ENCODE results near the gene TWF1. TPM values are rescaled to one million over a fixed set of nuclear protein-coding genes. Genes with fewer than 3 reads are reported as not detected.

The TWF1 gene
- total RNA-seq, 2 donors from 2014 or later = 18.8 to 45.4 TPM

DNA sequence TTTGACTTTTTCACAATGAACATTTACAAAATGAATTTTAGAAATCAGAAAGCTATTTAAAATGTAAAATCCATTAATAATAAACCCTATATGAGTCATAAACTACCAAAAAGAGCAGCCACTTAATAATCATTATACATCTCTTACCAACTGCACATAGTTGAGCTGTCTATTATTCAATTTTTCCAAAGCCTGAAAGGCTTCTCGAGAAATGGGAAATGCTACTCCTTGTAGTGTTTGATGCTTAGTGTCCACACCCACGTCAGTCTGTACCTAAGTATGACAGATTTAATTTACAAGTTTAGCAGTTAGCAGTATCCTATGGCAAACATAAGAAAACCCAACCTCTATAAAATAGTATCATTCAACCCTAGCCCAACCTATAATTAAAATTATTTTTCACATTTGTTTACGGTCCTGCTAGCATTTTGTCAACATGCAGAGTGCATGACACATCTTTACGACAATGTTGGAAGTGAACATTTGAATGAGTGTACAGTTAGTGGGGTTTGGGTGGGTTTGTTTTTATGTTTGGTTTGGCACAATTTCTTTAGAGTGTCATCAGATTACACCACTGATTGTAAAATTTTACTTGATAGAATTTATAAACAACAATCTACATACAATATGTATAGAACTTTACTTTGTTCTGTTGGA lies 8.4 kb downstream of the TWF1 start:
- Histone ChIP-seq H3K4me3 (no peak overlapping the region), H3K4me1 (peaks cover 4% of the 10 kb centered on the region), H3K27ac (no peak overlapping the region), H3K9me3 (no peaks in the 10 kb centered on the region), H3K27me3 (no peaks in the 10 kb centered on the region), H3K36me3 (replicated peaks in 1 of 2; ENCODE audit: insufficient read depth in 1 of 2, low read depth in 2 of 2) (peaks cover 8 to 29% of the 10 kb centered on the region in 2 donors)
- ATAC-seq = no peak
- TF ChIP-seq, protein P1, sequence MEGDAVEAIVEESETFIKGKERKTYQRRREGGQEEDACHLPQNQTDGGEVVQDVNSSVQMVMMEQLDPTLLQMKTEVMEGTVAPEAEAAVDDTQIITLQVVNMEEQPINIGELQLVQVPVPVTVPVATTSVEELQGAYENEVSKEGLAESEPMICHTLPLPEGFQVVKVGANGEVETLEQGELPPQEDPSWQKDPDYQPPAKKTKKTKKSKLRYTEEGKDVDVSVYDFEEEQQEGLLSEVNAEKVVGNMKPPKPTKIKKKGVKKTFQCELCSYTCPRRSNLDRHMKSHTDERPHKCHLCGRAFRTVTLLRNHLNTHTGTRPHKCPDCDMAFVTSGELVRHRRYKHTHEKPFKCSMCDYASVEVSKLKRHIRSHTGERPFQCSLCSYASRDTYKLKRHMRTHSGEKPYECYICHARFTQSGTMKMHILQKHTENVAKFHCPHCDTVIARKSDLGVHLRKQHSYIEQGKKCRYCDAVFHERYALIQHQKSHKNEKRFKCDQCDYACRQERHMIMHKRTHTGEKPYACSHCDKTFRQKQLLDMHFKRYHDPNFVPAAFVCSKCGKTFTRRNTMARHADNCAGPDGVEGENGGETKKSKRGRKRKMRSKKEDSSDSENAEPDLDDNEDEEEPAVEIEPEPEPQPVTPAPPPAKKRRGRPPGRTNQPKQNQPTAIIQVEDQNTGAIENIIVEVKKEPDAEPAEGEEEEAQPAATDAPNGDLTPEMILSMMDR (IDR thresholded peaks at IDR 0.05) = no peak
- no peak for TF ChIP-seq POLR2A (IDR thresholded peaks at IDR 0.05)
- intact Hi-C loops (cut with DNase I) = no loop called here
- WGBS, 2 donors = 78 to 88% methylated on average over 4 of the region's 4 CpGs
- no peak for DNase-seq

DNA sequence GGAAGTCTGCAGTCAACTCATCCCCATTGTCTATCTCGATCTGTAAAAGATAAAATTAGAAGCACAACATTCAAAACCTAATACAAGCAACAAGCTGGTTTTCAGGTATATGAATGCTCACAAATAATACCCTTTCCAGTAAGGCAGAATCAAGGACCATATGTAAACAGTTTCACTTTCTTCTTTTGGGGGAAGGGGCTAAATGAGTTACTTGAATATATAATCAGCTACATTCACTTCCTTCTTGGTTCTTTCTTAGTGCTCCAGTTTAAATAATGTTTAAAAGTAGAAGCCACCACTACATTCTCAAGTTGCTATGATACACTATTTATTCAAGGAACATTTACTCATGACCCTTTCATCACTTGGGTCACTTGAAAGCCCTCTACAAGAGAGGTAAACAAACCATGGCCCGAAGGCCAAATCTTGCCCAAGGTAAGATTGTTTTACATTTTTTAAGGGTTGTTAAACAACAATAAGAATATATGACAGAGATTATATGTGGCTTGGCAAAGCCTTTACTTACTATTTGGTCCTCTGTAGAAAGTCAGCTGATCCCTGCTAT lies 10.3 kb downstream of the TWF1 start:
- ATAC-seq = no peak
- no peak for TF ChIP-seq POLR2A (IDR thresholded peaks at IDR 0.05)
- TF ChIP-seq, protein P1 (IDR thresholded peaks at IDR 0.05) = no peak
- peaks cover 4% of the 10 kb centered on the region for H3K4me1 ChIP-seq
- WGBS, 2 donors = 38 to 59% methylated on average over 2 of the region's 2 CpGs
- no peak for DNase-seq
- no peaks in the 10 kb centered on the region for H3K9me3 ChIP-seq
- H3K4me3 ChIP-seq = no peak overlapping the region
- no peaks in the 10 kb centered on the region for H3K27me3 ChIP-seq
- H3K27ac ChIP-seq = peak overlapping the region in 1 of 4 donors; percentile 5
- intact Hi-C loops (cut with DNase I) = no loop called here
- peaks cover 8 to 26% of the 10 kb centered on the region in 2 donors for H3K36me3 ChIP-seq (replicated peaks in 1 of 2; ENCODE audit: insufficient read depth in 1 of 2, low read depth in 2 of 2)

DNA sequence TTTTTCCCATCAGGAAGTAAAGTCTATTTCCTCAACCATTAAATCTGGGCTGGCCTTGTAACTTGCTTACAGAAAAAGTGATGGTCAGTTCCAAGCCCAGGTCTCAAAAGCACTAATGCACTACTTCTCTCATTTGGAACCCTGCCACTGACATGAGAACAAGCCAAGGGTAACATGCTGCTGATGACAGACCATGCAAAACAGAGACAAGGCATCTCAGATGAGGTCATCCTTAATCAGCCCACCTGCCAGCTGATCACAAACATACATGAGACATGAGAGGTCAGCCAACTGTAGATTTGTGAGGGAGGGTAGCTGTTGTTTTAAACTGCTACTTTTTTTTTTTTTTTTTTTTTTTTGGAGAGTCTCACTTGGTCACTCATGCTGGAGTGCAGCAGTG lies 16.2 kb downstream of the TWF1 start:
- TF ChIP-seq POLR2A (IDR thresholded peaks at IDR 0.05) = no peak
- TF ChIP-seq, protein P1 (IDR thresholded peaks at IDR 0.05) = no peak
- no peaks in the 10 kb centered on the region for H3K9me3 ChIP-seq
- H3K4me3 ChIP-seq = no peak overlapping the region
- H3K27ac ChIP-seq = no peak overlapping the region
- intact Hi-C loops (cut with DNase I) = no loop called here
- no peaks in the 10 kb centered on the region for H3K27me3 ChIP-seq
- peaks cover 0 to 13% of the 10 kb centered on the region in 2 donors for H3K36me3 ChIP-seq (replicated peaks in 1 of 2; ENCODE audit: insufficient read depth in 1 of 2, low read depth in 2 of 2)
- H3K4me1 ChIP-seq = no peaks in the 10 kb centered on the region
- ATAC-seq (peak; percentile 12), DNase-seq (peak in 3 of 4 donors; percentile 18 to 25 (median 24))

DNA sequence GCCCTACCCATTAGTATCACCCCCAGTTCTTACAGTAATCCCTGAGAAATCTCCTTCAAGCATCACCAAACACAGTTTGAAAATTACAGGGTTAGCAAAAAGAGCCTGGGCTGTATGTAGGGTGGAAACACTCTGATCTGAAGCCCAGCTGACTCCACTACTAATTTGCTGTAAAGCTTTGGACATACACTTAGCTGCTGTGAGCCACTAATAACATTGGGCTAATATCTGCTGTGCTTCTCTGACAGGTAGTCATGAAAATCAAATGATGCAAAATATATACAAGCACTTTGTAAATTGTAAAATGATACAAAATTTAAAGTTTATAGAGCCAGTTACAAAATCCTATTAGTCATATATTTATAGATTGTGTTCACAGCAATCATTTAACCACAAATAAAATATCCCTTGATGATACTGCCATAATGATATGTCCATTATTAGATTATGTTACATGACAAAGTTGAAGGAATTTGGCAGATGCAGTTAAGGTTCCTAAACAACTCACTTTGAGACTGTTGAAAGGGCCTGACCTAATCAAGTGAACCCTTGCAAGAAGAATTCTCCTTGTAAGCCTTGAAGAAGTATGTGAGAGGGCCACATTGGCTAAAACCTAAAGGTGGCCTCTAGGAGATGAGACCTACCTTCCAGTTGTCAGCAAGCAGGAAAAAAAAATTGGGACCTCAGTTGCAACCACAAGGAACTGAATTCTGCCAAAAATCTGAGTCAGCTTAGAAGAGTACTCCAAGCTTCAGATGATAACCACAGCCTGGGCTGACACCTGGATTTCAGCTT lies 19.0 kb downstream of the TWF1 start:
- DNase-seq = no peak
- no peak for ATAC-seq
- Histone ChIP-seq H3K36me3 (replicated peaks in 1 of 2; ENCODE audit: insufficient read depth in 1 of 2, low read depth in 2 of 2) (peaks cover 0 to 21% of the 10 kb centered on the region in 2 donors), H3K9me3 (no peaks in the 10 kb centered on the region), H3K4me1 (no peaks in the 10 kb centered on the region), H3K27me3 (no peaks in the 10 kb centered on the region), H3K4me3 (no peak overlapping the region), H3K27ac (no peak overlapping the region)
- TF ChIP-seq, protein P1 (IDR thresholded peaks at IDR 0.05) = no peak
- TF ChIP-seq POLR2A (IDR thresholded peaks at IDR 0.05) = no peak
- intact Hi-C loops (cut with DNase I) = no loop called here

Data from body of pancreas (tissue), 4 donors.